ENCODE data around the gene DYNLT2B.

Gene DYNLT2B

GRCh38 chr3:196332168-196332567 is 14.1 kb upstream of the DYNLT2B start:
- Histone ChIP-seq H3K27me3 (replicated peaks; ENCODE audit: insufficient read depth, low read length) (no peaks in the 10 kb centered on the region), H3K4me2 (ENCODE audit: low read depth, low read length) (no peak overlapping the region)

DNA sequence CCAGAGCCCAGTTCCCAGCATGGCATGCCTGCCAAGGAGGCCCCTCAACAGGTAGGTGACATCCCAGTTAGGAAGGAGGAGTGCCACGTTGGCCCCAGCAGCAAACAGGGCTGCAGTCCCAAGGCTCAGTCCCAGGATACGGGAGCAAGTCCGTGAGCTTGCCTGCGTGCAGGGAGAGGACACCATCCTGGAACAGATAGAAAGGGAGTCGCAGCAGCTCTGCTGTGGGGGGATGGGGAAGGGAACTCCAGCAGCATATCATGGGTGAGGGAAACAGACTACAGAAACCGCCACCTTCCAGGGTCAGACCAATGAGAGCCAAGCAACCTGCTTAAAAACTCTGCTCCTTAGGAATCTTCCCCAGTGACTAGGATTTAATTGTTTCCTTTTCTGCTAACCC is 9.4 kb upstream of the DYNLT2B start:
- Histone ChIP-seq H3K4me1 (ENCODE audit: low read length) (no peaks in the 10 kb centered on the region), H4K20me1 (ENCODE audit: insufficient read depth, low read length) (no peaks in the 10 kb centered on the region), H2AFZ (ENCODE audit: low read length) (no peak overlapping the region), H3K9me3 (replicated peaks; ENCODE audit: insufficient read depth, low read length) (no peaks in the 10 kb centered on the region), H3K27me3 (replicated peaks; ENCODE audit: insufficient read depth, low read length) (no peaks in the 10 kb centered on the region), H3K4me3 (ENCODE audit: low read length) (no peak overlapping the region), H3F3A (ENCODE audit: insufficient read depth, low read length) (no peaks in the 10 kb centered on the region), H3K4me2 (ENCODE audit: low read depth, low read length) (no peak overlapping the region), H3K36me3 (replicated peaks; ENCODE audit: insufficient read depth, low read length) (no peaks in the 10 kb centered on the region), H3K27ac (ENCODE audit: low read length) (no peak overlapping the region), H3K79me2 (ENCODE audit: low read length) (no peaks in the 10 kb centered on the region), H3K9me2 (replicated peaks; ENCODE audit: insufficient read depth, low read length) (no peaks in the 10 kb centered on the region), H3K9ac (ENCODE audit: low read length) (no peak overlapping the region)
- no peak for DNase-seq
- no peak for TF ChIP-seq EZH2phosphoT487 (IDR thresholded peaks at IDR 0.05; ENCODE audit: low read length)

More at GRCh38 chr3:196332168-196332567, 14.1 kb upstream of the DYNLT2B start:
- H3K36me3 ChIP-seq (replicated peaks; ENCODE audit: insufficient read depth, low read length) = no peaks in the 10 kb centered on the region
- TF ChIP-seq EZH2phosphoT487 (IDR thresholded peaks at IDR 0.05; ENCODE audit: low read length) (no peak), EZH2 (optimal IDR thresholded peaks at IDR 0.05; ENCODE audit: low read depth, low read length) (no peak)
- TF ChIP-seq, protein P1, sequence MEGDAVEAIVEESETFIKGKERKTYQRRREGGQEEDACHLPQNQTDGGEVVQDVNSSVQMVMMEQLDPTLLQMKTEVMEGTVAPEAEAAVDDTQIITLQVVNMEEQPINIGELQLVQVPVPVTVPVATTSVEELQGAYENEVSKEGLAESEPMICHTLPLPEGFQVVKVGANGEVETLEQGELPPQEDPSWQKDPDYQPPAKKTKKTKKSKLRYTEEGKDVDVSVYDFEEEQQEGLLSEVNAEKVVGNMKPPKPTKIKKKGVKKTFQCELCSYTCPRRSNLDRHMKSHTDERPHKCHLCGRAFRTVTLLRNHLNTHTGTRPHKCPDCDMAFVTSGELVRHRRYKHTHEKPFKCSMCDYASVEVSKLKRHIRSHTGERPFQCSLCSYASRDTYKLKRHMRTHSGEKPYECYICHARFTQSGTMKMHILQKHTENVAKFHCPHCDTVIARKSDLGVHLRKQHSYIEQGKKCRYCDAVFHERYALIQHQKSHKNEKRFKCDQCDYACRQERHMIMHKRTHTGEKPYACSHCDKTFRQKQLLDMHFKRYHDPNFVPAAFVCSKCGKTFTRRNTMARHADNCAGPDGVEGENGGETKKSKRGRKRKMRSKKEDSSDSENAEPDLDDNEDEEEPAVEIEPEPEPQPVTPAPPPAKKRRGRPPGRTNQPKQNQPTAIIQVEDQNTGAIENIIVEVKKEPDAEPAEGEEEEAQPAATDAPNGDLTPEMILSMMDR (IDR thresholded peaks at IDR 0.05; ENCODE audit: low read length) = no peak
- no peaks in the 10 kb centered on the region for H3K79me2 ChIP-seq (ENCODE audit: low read length)
- H3K9me3 ChIP-seq (replicated peaks; ENCODE audit: insufficient read depth, low read length) = no peaks in the 10 kb centered on the region
- H3F3A ChIP-seq (ENCODE audit: insufficient read depth, low read length) = no peaks in the 10 kb centered on the region
- H4K20me1 ChIP-seq (ENCODE audit: insufficient read depth, low read length) = no peaks in the 10 kb centered on the region
- H3K27ac ChIP-seq (ENCODE audit: low read length) = no peak overlapping the region
- H3K9me2 ChIP-seq (replicated peaks; ENCODE audit: insufficient read depth, low read length) = no peaks in the 10 kb centered on the region
- H2AFZ ChIP-seq (ENCODE audit: low read length) = no peak overlapping the region
- no peak overlapping the region for H3K9ac ChIP-seq (ENCODE audit: low read length)
- H3K4me3 ChIP-seq (ENCODE audit: low read length) = no peak overlapping the region
- H3K4me1 ChIP-seq (ENCODE audit: low read length) = no peaks in the 10 kb centered on the region
- no peak for DNase-seq

DNA sequence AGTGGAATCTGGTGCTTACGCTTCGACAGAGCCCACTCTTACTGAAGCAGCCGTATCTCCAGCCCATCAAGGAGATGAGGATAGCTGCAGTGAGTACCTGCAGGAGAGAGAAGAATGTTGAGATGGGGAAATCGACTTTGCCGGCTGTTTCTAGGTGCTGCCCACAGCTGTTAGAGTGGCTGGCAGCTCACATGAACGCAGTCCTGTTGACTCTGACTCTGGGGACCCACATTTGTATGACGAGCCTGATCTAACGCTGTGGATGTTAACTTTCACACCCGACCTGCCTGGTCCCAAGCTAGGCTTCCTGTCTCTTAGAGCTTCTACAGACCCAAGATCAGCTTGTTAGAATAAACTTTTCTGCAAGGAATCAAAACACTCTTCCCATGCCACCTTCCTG is 8.9 kb upstream of the DYNLT2B start:
- no peaks in the 10 kb centered on the region for H3K27me3 ChIP-seq (replicated peaks; ENCODE audit: insufficient read depth, low read length)
- H3K27ac ChIP-seq (ENCODE audit: low read length) = no peak overlapping the region
- no peak for DNase-seq
- H3K79me2 ChIP-seq (ENCODE audit: low read length) = no peaks in the 10 kb centered on the region
- no peak overlapping the region for H3K4me3 ChIP-seq (ENCODE audit: low read length)
- no peaks in the 10 kb centered on the region for H4K20me1 ChIP-seq (ENCODE audit: insufficient read depth, low read length)
- no peak overlapping the region for H3K9ac ChIP-seq (ENCODE audit: low read length)
- no peaks in the 10 kb centered on the region for H3K36me3 ChIP-seq (replicated peaks; ENCODE audit: insufficient read depth, low read length)
- H2AFZ ChIP-seq (ENCODE audit: low read length) = no peak overlapping the region
- H3K9me2 ChIP-seq (replicated peaks; ENCODE audit: insufficient read depth, low read length) = no peaks in the 10 kb centered on the region
- no peak overlapping the region for H3K4me2 ChIP-seq (ENCODE audit: low read depth, low read length)
- H3K4me1 ChIP-seq (ENCODE audit: low read length) = no peaks in the 10 kb centered on the region
- no peaks in the 10 kb centered on the region for H3K9me3 ChIP-seq (replicated peaks; ENCODE audit: insufficient read depth, low read length)
- no peak for TF ChIP-seq EZH2 (optimal IDR thresholded peaks at IDR 0.05; ENCODE audit: low read depth, low read length)
- TF ChIP-seq, protein P1 (IDR thresholded peaks at IDR 0.05; ENCODE audit: low read length) = no peak
- TF ChIP-seq EZH2phosphoT487 (IDR thresholded peaks at IDR 0.05; ENCODE audit: low read length) = no peak
- H3F3A ChIP-seq (ENCODE audit: insufficient read depth, low read length) = no peaks in the 10 kb centered on the region

GRCh38 chr3:196323691-196324090 is 5.7 kb upstream of the DYNLT2B start:
- no peak overlapping the region for H3K4me3 ChIP-seq (ENCODE audit: low read length)
- no peaks in the 10 kb centered on the region for H3K27me3 ChIP-seq (replicated peaks; ENCODE audit: insufficient read depth, low read length)
- no peak overlapping the region for H3K9ac ChIP-seq (ENCODE audit: low read length)
- H3K4me2 ChIP-seq (ENCODE audit: low read depth, low read length) = no peak overlapping the region
- H3K36me3 ChIP-seq (replicated peaks; ENCODE audit: insufficient read depth, low read length) = no peaks in the 10 kb centered on the region
- H3K9me2 ChIP-seq (replicated peaks; ENCODE audit: insufficient read depth, low read length) = no peaks in the 10 kb centered on the region
- H3K27ac ChIP-seq (ENCODE audit: low read length) = no peak overlapping the region
- no peaks in the 10 kb centered on the region for H3K9me3 ChIP-seq (replicated peaks; ENCODE audit: insufficient read depth, low read length)
- no peaks in the 10 kb centered on the region for H3F3A ChIP-seq (ENCODE audit: insufficient read depth, low read length)
- H3K79me2 ChIP-seq (ENCODE audit: low read length) = no peaks in the 10 kb centered on the region
- H2AFZ ChIP-seq (ENCODE audit: low read length) = no peak overlapping the region
- no peaks in the 10 kb centered on the region for H4K20me1 ChIP-seq (ENCODE audit: insufficient read depth, low read length)
- no peaks in the 10 kb centered on the region for H3K4me1 ChIP-seq (ENCODE audit: low read length)
- DNase-seq = no peak
- TF ChIP-seq EZH2phosphoT487 (IDR thresholded peaks at IDR 0.05; ENCODE audit: low read length) (no peak), EZH2 (optimal IDR thresholded peaks at IDR 0.05; ENCODE audit: low read depth, low read length) (no peak)
- TF ChIP-seq, protein P1 (IDR thresholded peaks at IDR 0.05; ENCODE audit: low read length) = no peak

Data from MM.1S (cell line).